Measurements from ENCODE around the gene GFAP. TPM values are rescaled to one million over a fixed set of nuclear protein-coding genes. Genes with fewer than 3 reads are reported as not detected.

The GFAP gene
- total RNA-seq, 1 donor from 2014 or later = 4.1 TPM

GRCh38 chr17:44865231-44865660, 50.1 kb downstream of the GFAP start:
- Histone ChIP-seq H3K36me3 (peaks cover 87% of the 10 kb centered on the region), H3K4me1 (peaks cover 24% of the 10 kb centered on the region), H3K27ac (replicated peaks) (peak overlapping the region; percentile 29), H3K27me3 (ENCODE audit: low read depth) (no peaks in the 10 kb centered on the region), H3K9me3 (replicated peaks) (no peaks in the 10 kb centered on the region), H3K4me3 (no peak overlapping the region)
- peak; percentile 50 for DNase-seq
- TF ChIP-seq CTCF (IDR thresholded peaks at IDR 0.05; ENCODE audit: borderline replicate concordance) = peak; percentile 91
- intact Hi-C loops (cut with micrococcal nuclease) = loop anchor here (2.0 kb wide), 1 partner anchor 86 kb away; no protein-coding TSS in a partner anchor

- intact Hi-C loops (cut with micrococcal nuclease) = loop anchor here (2.0 kb wide), 1 partner anchor 86 kb away; no protein-coding TSS in a partner anchor
These were observed 50.5 kb downstream of the GFAP start for GRCh38 chr17:44864831-44865230.

GRCh38 chr17:44863061-44863918, 52.0 kb downstream of the GFAP start:
- Histone ChIP-seq H3K9me3 (replicated peaks) (no peaks in the 10 kb centered on the region), H3K27me3 (ENCODE audit: low read depth) (no peaks in the 10 kb centered on the region), H3K4me1 (peaks cover 17% of the 10 kb centered on the region), H3K36me3 (peaks cover 88% of the 10 kb centered on the region), H3K4me3 (no peak overlapping the region), H3K27ac (replicated peaks) (no peak overlapping the region)
- TF ChIP-seq CTCF (IDR thresholded peaks at IDR 0.05; ENCODE audit: borderline replicate concordance) = no peak
- DNase-seq = no peak
- intact Hi-C loops (cut with micrococcal nuclease) = no loop called here

More at GRCh38 chr17:44864831-44865230, 50.5 kb downstream of the GFAP start:
- no peaks in the 10 kb centered on the region for H3K27me3 ChIP-seq (ENCODE audit: low read depth)
- DNase-seq = no peak
- TF ChIP-seq CTCF (IDR thresholded peaks at IDR 0.05; ENCODE audit: borderline replicate concordance) = no peak
- peaks cover 24% of the 10 kb centered on the region for H3K4me1 ChIP-seq
- H3K27ac ChIP-seq (replicated peaks) = no peak overlapping the region
- peaks cover 87% of the 10 kb centered on the region for H3K36me3 ChIP-seq
- H3K9me3 ChIP-seq (replicated peaks) = no peaks in the 10 kb centered on the region
- H3K4me3 ChIP-seq = no peak overlapping the region

DNA sequence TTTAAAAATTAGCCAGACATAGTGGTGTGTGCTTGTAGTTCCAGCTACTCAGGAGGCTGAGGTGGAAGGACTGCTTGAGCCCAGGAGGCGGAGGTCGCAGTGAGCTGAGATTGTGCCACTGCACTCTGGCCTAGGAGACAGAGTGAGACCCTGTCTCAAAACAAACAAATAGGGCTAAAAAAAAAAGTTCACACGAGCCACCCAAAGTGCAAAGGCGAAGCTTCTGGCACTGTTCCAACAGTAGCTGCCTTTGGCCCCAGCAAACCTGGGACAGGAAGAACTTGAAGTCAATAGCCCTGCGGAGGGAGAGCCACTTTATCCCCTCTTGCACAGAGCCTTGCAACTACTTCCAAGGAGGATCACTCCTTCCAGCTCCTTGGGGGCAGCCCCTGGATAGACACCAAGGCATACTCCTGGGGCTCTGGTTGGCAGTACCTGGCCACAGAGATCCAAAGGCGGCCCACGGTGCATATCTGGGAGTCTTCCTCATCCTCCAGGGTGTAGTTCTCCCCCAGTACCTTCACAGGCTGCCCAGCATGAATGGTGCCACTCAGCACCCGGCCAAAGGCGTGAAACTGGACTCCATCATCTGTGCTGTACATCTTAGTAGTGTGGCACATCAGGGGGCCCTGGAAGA, 52.9 kb downstream of the GFAP start:
- intact Hi-C loops (cut with micrococcal nuclease) = no loop called here
- peaks cover 91% of the 10 kb centered on the region for H3K36me3 ChIP-seq
- H3K9me3 ChIP-seq (replicated peaks) = no peaks in the 10 kb centered on the region
- no peaks in the 10 kb centered on the region for H3K27me3 ChIP-seq (ENCODE audit: low read depth)
- peaks cover 8% of the 10 kb centered on the region for H3K4me1 ChIP-seq
- no peak for TF ChIP-seq CTCF (IDR thresholded peaks at IDR 0.05; ENCODE audit: borderline replicate concordance)
- H3K4me3 ChIP-seq = no peak overlapping the region
- no peak for DNase-seq
- no peak overlapping the region for H3K27ac ChIP-seq (replicated peaks)

DNA sequence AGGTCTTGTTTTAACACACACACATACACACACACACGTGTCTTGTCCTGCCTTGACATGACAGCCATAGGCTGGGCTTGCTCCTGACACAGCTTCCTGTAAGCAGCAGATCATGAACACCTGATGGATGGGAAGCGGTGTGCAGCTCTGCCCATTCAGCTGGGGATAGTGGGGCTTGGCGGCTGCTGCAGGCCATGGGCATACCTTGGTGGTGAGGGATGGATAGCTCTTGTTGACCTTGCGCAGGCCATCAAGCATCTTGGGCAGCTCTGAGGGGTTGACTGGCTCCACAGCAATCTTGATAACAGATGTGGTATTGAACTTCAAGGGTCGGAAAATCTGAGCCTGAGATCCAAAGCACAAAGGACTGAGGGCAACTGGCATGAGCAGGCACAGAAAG, 55.6 kb downstream of the GFAP start:
- intact Hi-C loops (cut with micrococcal nuclease) = no loop called here
- TF ChIP-seq CTCF (IDR thresholded peaks at IDR 0.05; ENCODE audit: borderline replicate concordance) = no peak
- DNase-seq = no peak
- H3K27me3 ChIP-seq (ENCODE audit: low read depth) = no peaks in the 10 kb centered on the region
- no peak overlapping the region for H3K27ac ChIP-seq (replicated peaks)
- H3K36me3 ChIP-seq = peaks cover 100% of the 10 kb centered on the region
- H3K9me3 ChIP-seq (replicated peaks) = no peaks in the 10 kb centered on the region
- peaks cover 6% of the 10 kb centered on the region for H3K4me1 ChIP-seq
- no peak overlapping the region for H3K4me3 ChIP-seq

All from left ventricle myocardium inferior (tissue), 1 donor.